SK-N-SH treated with all-trans-retinoic acid at 6 μM for 48 hours (cell line): ENCODE results near the gene ADAM33.

Experiments used
- ATAC-seq: fragments of 200-7000 bp; cut with Tn5 transposase; 3 replicates; pipeline ENCODE4 v1.9.1; 2020; ENCODE audit warnings: mild to moderate bottlenecking, moderate library complexity
- ARNTL ChIP-seq: fragments of 450-650 bp; formaldehyde crosslinking; IDR thresholded peaks from 2 replicates; pipeline ENCODE4 v1.5.0; 2020; ENCODE audit warnings: low read depth, mild to moderate bottlenecking, moderate library complexity, borderline replicate concordance
- BACH2 ChIP-seq: fragments of 250-450 bp; sonication (Bioruptor Pico); IDR thresholded peaks from 2 replicates; pipeline ENCODE4 v1.9.0; 2021; ENCODE audit warnings: mild to moderate bottlenecking, borderline replicate concordance
- CSDC2 ChIP-seq: fragments of 250-450 bp; sonication (Bioruptor Pico); IDR thresholded peaks from 2 replicates; pipeline ENCODE4 v1.5.0; 2020; ENCODE audit warnings: mild to moderate bottlenecking, moderate library complexity
- ESRRG ChIP-seq: fragments of 250-450 bp; sonication (Bioruptor Pico); IDR thresholded peaks from 2 replicates; pipeline ENCODE4 v1.6.1; 2021; ENCODE audit warnings: mild to moderate bottlenecking
- GLIS3 ChIP-seq: fragments of 250-450 bp; sonication (Bioruptor Pico); IDR thresholded peaks from 2 replicates; pipeline ENCODE4 v1.5.0; 2020; ENCODE audit warnings: mild to moderate bottlenecking, moderate library complexity
- ISL1 ChIP-seq: fragments of 250-450 bp; sonication (Bioruptor Pico); IDR thresholded peaks from 2 replicates; pipeline ENCODE4 v2.1.2; 2022; ENCODE audit warnings: mild to moderate bottlenecking, moderate library complexity
- OSR1 ChIP-seq: fragments of 250-450 bp; sonication (Bioruptor Pico); IDR thresholded peaks from 2 replicates; pipeline ENCODE4 v1.8.0; 2022; ENCODE audit warnings: moderate library complexity, mild to moderate bottlenecking, inconsistent platforms
- PPARA ChIP-seq: fragments of 250-450 bp; sonication (Bioruptor Pico); IDR thresholded peaks from 2 replicates; pipeline ENCODE4 v1.5.0; 2020; ENCODE audit warnings: mild to moderate bottlenecking, borderline replicate concordance
- RARB ChIP-seq: fragments of 250-450 bp; sonication (Bioruptor Pico); IDR thresholded peaks from 2 replicates; pipeline ENCODE4 v1.8.0; 2021; ENCODE audit warnings: mild to moderate bottlenecking, moderate library complexity
- TCF4 ChIP-seq: fragments of 250-450 bp; sonication (Bioruptor Pico); IDR thresholded peaks from 2 replicates; pipeline ENCODE4 v1.8.0; 2021; ENCODE audit warnings: mild to moderate bottlenecking, moderate library complexity, borderline replicate concordance
- TOX ChIP-seq: fragments of 250-450 bp; sonication (Bioruptor Pico); IDR thresholded peaks from 2 replicates; pipeline ENCODE4 v1.8.0; 2021; ENCODE audit warnings: mild to moderate bottlenecking, moderate library complexity, borderline replicate concordance
- ZC3H10 ChIP-seq: fragments of 250-450 bp; sonication (Bioruptor Pico); IDR thresholded peaks from 2 replicates; pipeline ENCODE4 v1.5.1; 2021; ENCODE audit warnings: mild to moderate bottlenecking, moderate library complexity
- ZFP3 ChIP-seq: fragments of 250-450 bp; sonication (Bioruptor Pico); IDR thresholded peaks from 2 replicates; pipeline ENCODE4 v1.5.0; 2020; ENCODE audit warnings: mild to moderate bottlenecking, moderate library complexity
- ZFP30 ChIP-seq: fragments of 450-650 bp; formaldehyde crosslinking; IDR thresholded peaks from 2 replicates; pipeline ENCODE4 v1.5.0; 2022; ENCODE audit warnings: mild to moderate bottlenecking, moderate library complexity
- ZNF565 ChIP-seq: fragments of 450-650 bp; formaldehyde crosslinking; conservative IDR thresholded peaks from 2 replicates; pipeline ENCODE4 v1.5.0; 2020; ENCODE audit warnings: low read depth, mild to moderate bottlenecking, moderate library complexity
- ZNF70 ChIP-seq: fragments of 450-650 bp; formaldehyde crosslinking; IDR thresholded peaks from 2 replicates; pipeline ENCODE4 v1.5.0; 2020; ENCODE audit warnings: mild to moderate bottlenecking, moderate library complexity
- ZNF8 ChIP-seq: fragments of 450-650 bp; formaldehyde crosslinking; IDR thresholded peaks from 2 replicates; pipeline ENCODE4 v1.5.0; 2020; ENCODE audit warnings: mild to moderate bottlenecking, moderate library complexity
- TF ChIP-seq, protein P1 (sequence below): fragments of 250-450 bp; sonication (Bioruptor Pico); IDR thresholded peaks from 2 replicates; pipeline ENCODE4 v1.8.0; 2021; ENCODE audit warnings: low read depth, mild to moderate bottlenecking, moderate library complexity, borderline replicate concordance
- TF ChIP-seq, protein P2 (sequence below): fragments of 250-450 bp; sonication (Bioruptor Pico); IDR thresholded peaks from 2 replicates; pipeline ENCODE4 v1.8.0; 2020; ENCODE audit warnings: mild to moderate bottlenecking, moderate library complexity, borderline replicate concordance
- TF ChIP-seq, protein P3 (sequence below): fragments of 250-450 bp; sonication (Bioruptor Pico); IDR thresholded peaks from 2 replicates; pipeline ENCODE4 v1.5.1; 2020; ENCODE audit warnings: low read depth, mild to moderate bottlenecking, moderate library complexity
- TF ChIP-seq, protein P4 (sequence below): fragments of 250-450 bp; sonication (Bioruptor Pico); IDR thresholded peaks from 2 replicates; pipeline ENCODE4 v1.5.1; 2021; ENCODE audit warnings: mild to moderate bottlenecking, moderate library complexity
- TF ChIP-seq, protein P5 (sequence below): fragments of 250-450 bp; sonication (Bioruptor Pico); IDR thresholded peaks from 2 replicates; pipeline ENCODE4 v1.5.0; 2020; ENCODE audit warnings: mild to moderate bottlenecking, moderate library complexity

Gene ADAM33

DNA sequence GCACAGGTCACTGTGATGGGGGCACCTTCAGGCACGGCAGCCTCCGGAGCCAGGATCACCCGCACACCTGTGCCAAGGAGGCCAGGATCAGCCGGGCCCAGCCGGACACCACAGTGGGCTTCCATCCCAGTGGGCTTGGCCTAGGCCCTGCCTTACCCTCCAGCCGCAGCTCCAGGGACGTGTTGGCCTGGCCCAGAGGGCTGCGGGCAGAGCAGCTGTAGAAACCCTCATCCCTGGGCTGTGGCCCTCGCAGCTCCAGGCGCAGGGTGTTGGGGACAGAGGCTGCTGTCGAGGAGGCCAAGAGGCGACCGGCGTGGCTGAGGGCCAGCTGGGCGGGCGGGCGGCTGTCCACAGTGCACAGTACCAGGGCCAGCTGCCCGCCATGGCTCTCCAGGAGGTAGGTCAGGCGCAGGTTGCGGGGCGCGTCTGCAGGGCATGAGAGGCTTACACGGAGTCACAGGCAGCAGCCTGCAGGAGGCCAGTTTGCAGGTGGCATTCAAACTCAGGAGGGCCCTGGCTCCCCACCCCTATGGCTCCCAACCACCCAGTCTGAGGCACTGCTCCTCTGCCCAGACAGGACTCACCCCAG is 11.0 kb upstream of the ADAM33 start (continued):
- TF ChIP-seq ZC3H10 (no peak), RARB (CRISPR knock-in tag) (no peak), TCF4 (CRISPR knock-in tag) (no peak), TOX (no peak), OSR1 (no peak)

DNA sequence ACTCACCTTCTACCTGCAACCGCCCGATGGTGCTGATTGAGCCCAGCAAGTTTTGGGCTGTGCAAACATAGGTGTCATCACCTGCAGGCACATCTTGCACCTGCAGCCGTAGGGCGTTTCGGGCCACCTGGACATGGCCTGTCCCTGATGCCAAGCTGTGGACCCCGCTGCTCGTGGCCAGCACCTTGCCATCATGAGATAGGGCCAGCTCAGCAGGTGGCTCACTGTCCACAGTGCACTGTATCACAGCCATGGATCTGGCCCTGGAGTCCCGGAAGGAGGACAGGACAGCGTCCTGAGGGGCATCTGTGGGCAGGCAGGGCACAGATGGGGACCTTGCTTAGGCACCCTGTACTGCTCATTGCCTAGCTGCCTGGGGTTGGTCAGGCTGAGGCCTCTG is 10.1 kb upstream of the ADAM33 start:
- TF ChIP-seq, protein P1, sequence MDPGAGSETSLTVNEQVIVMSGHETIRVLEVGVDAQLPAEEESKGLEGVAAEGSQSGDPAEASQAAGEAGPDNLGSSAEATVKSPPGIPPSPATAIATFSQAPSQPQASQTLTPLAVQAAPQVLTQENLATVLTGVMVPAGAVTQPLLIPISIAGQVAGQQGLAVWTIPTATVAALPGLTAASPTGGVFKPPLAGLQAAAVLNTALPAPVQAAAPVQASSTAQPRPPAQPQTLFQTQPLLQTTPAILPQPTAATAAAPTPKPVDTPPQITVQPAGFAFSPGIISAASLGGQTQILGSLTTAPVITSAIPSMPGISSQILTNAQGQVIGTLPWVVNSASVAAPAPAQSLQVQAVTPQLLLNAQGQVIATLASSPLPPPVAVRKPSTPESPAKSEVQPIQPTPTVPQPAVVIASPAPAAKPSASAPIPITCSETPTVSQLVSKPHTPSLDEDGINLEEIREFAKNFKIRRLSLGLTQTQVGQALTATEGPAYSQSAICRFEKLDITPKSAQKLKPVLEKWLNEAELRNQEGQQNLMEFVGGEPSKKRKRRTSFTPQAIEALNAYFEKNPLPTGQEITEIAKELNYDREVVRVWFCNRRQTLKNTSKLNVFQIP (CRISPR knock-in tag): no peak
- no peak for TF ChIP-seq PPARA (CRISPR knock-in tag)
- no peak for TF ChIP-seq ESRRG
- no peak for TF ChIP-seq ISL1
- no peak for TF ChIP-seq TOX
- TF ChIP-seq GLIS3 (CRISPR knock-in tag): no peak
- no peak for TF ChIP-seq OSR1
- TF ChIP-seq, protein P2, sequence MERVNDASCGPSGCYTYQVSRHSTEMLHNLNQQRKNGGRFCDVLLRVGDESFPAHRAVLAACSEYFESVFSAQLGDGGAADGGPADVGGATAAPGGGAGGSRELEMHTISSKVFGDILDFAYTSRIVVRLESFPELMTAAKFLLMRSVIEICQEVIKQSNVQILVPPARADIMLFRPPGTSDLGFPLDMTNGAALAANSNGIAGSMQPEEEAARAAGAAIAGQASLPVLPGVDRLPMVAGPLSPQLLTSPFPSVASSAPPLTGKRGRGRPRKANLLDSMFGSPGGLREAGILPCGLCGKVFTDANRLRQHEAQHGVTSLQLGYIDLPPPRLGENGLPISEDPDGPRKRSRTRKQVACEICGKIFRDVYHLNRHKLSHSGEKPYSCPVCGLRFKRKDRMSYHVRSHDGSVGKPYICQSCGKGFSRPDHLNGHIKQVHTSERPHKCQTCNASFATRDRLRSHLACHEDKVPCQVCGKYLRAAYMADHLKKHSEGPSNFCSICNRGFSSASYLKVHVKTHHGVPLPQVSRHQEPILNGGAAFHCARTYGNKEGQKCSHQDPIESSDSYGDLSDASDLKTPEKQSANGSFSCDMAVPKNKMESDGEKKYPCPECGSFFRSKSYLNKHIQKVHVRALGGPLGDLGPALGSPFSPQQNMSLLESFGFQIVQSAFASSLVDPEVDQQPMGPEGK: no peak
- TF ChIP-seq, protein P3, sequence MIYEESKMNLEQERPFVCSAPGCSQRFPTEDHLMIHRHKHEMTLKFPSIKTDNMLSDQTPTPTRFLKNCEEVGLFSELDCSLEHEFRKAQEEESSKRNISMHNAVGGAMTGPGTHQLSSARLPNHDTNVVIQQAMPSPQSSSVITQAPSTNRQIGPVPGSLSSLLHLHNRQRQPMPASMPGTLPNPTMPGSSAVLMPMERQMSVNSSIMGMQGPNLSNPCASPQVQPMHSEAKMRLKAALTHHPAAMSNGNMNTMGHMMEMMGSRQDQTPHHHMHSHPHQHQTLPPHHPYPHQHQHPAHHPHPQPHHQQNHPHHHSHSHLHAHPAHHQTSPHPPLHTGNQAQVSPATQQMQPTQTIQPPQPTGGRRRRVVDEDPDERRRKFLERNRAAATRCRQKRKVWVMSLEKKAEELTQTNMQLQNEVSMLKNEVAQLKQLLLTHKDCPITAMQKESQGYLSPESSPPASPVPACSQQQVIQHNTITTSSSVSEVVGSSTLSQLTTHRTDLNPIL: no peak
- no peak for TF ChIP-seq CSDC2
- TF ChIP-seq TCF4 (CRISPR knock-in tag): no peak
- TF ChIP-seq ZNF8 (CRISPR knock-in tag): no peak
- no peak for TF ChIP-seq ZFP30
- TF ChIP-seq, protein P4, sequence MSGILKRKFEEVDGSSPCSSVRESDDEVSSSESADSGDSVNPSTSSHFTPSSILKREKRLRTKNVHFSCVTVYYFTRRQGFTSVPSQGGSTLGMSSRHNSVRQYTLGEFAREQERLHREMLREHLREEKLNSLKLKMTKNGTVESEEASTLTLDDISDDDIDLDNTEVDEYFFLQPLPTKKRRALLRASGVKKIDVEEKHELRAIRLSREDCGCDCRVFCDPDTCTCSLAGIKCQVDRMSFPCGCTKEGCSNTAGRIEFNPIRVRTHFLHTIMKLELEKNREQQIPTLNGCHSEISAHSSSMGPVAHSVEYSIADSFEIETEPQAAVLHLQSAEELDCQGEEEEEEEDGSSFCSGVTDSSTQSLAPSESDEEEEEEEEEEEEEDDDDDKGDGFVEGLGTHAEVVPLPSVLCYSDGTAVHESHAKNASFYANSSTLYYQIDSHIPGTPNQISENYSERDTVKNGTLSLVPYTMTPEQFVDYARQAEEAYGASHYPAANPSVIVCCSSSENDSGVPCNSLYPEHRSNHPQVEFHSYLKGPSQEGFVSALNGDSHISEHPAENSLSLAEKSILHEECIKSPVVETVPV: no peak
- no peak for TF ChIP-seq ZNF565 (CRISPR knock-in tag)
- TF ChIP-seq BACH2 (CRISPR knock-in tag): no peak
- no peak for TF ChIP-seq ZFP3 (CRISPR knock-in tag)
- no peak for TF ChIP-seq ARNTL (CRISPR knock-in tag)
- TF ChIP-seq, all 23 proteins: peak for 0
- no peak for ATAC-seq

DNA sequence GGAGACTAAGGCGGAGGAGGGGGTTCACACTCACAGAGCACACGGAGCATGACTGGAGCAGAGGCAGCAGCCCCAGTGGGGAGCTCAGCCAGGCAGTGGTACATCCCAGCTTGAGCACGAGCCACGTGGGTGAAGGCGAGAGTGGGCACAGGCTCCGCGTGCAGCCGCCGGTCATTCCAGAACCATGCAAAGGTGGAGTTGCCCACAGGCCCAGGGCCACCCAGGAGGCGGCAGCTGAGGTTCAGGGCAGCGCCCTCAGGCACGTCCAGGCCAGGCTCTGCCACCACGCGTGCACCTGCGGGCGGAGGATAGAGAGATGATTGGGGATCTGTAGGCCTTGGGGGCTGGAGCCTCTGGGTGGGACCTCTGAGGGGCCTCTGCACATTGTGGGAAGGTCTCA is 9.5 kb upstream of the ADAM33 start:
- no peak for ATAC-seq

More for the DNA sequence above, 9.5 kb upstream of the ADAM33 start:
- TF ChIP-seq, protein P2: no peak
- TF ChIP-seq, protein P5, sequence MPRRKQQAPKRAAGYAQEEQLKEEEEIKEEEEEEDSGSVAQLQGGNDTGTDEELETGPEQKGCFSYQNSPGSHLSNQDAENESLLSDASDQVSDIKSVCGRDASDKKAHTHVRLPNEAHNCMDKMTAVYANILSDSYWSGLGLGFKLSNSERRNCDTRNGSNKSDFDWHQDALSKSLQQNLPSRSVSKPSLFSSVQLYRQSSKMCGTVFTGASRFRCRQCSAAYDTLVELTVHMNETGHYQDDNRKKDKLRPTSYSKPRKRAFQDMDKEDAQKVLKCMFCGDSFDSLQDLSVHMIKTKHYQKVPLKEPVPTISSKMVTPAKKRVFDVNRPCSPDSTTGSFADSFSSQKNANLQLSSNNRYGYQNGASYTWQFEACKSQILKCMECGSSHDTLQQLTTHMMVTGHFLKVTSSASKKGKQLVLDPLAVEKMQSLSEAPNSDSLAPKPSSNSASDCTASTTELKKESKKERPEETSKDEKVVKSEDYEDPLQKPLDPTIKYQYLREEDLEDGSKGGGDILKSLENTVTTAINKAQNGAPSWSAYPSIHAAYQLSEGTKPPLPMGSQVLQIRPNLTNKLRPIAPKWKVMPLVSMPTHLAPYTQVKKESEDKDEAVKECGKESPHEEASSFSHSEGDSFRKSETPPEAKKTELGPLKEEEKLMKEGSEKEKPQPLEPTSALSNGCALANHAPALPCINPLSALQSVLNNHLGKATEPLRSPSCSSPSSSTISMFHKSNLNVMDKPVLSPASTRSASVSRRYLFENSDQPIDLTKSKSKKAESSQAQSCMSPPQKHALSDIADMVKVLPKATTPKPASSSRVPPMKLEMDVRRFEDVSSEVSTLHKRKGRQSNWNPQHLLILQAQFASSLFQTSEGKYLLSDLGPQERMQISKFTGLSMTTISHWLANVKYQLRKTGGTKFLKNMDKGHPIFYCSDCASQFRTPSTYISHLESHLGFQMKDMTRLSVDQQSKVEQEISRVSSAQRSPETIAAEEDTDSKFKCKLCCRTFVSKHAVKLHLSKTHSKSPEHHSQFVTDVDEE (CRISPR knock-in tag): no peak
- TF ChIP-seq ZC3H10 (no peak), ZNF565 (CRISPR knock-in tag) (no peak), TOX (no peak), ZNF70 (no peak)
- TF ChIP-seq, protein P3: no peak
